HG03460 (cell line): ENCODE data around the gene PARD3B.

Source experiments
- ATAC-seq: cut with Tn5 transposase; IDR thresholded peaks from one replicate; pipeline ENCODE4 v1.9.1; 2021; ENCODE audit not compliant: unreplicated experiment

The PARD3B gene

GRCh38 chr2:205441524-205441923 lies 896.2 kb downstream of the PARD3B start:
- ATAC-seq: no peak

- no peak for ATAC-seq
These were observed 902.9 kb downstream of the PARD3B start for GRCh38 chr2:205448189-205448588.

GRCh38 chr2:205451901-205452512 lies 906.7 kb downstream of the PARD3B start:
- ATAC-seq: no peak

GRCh38 chr2:205453202-205453601 lies 907.9 kb downstream of the PARD3B start:
- ATAC-seq: no peak

- ATAC-seq: no peak
These were observed 911.4 kb downstream of the PARD3B start for GRCh38 chr2:205456682-205457081.

- no peak for ATAC-seq
These were observed 914.9 kb downstream of the PARD3B start for GRCh38 chr2:205460217-205460616.

GRCh38 chr2:205461169-205461568 lies 915.9 kb downstream of the PARD3B start:
- no peak for ATAC-seq

GRCh38 chr2:205461678-205462665 lies 916.7 kb downstream of the PARD3B start:
- ATAC-seq: no peak

- ATAC-seq: no peak
These were observed 917.5 kb downstream of the PARD3B start for GRCh38 chr2:205462681-205463345.

- no peak for ATAC-seq
These were observed 918.3 kb downstream of the PARD3B start for GRCh38 chr2:205463466-205464025.

- ATAC-seq: no peak
These were observed 919.4 kb downstream of the PARD3B start for GRCh38 chr2:205464681-205465080.

- no peak for ATAC-seq
These were observed 920.5 kb downstream of the PARD3B start for GRCh38 chr2:205465791-205466190.

- no peak for ATAC-seq
These were observed 926.5 kb downstream of the PARD3B start for GRCh38 chr2:205471776-205472175.

- no peak for ATAC-seq
These were observed 928.5 kb downstream of the PARD3B start for GRCh38 chr2:205473791-205474190.

GRCh38 chr2:205474741-205475415 lies 929.6 kb downstream of the PARD3B start:
- ATAC-seq: no peak

GRCh38 chr2:205475416-205475768 lies 930.1 kb downstream of the PARD3B start:
- no peak for ATAC-seq

GRCh38 chr2:205477016-205477705 lies 931.9 kb downstream of the PARD3B start:
- no peak for ATAC-seq

- no peak for ATAC-seq
These were observed 936.6 kb downstream of the PARD3B start for GRCh38 chr2:205481861-205482260.

- ATAC-seq: no peak
These were observed 937.3 kb downstream of the PARD3B start for GRCh38 chr2:205482399-205483081.

GRCh38 chr2:205483095-205483494 lies 937.8 kb downstream of the PARD3B start:
- no peak for ATAC-seq
